Measurements from ENCODE around the gene PDZK1IP1. TPM values are rescaled to one million over a fixed set of nuclear protein-coding genes. Genes with fewer than 3 reads are reported as not detected.

PDZK1IP1 gene
- total and polyA plus RNA-seq, 2 of the 13 experiments (the other 11 are each of a cell fraction or from before 2014, with no cell fraction given), result 0.24 to 1.6 TPM

- no peak for TF ChIP-seq ZSCAN31 (CRISPR knock-in tag; IDR thresholded peaks at IDR 0.05; ENCODE audit: low read depth)
- TF ChIP-seq NFYC (CRISPR knock-in tag; IDR thresholded peaks at IDR 0.05), result no peak
- no peak for TF ChIP-seq POLR2A (IDR thresholded peaks at IDR 0.05; ENCODE audit: insufficient read depth in 1 of 2, low read depth in 2 of 2, low read length in 2 of 2)
- no peak for TF ChIP-seq KAT2B (IDR thresholded peaks at IDR 0.05; ENCODE audit: borderline replicate concordance, low read depth, low read length)
- TF ChIP-seq, protein P1, sequence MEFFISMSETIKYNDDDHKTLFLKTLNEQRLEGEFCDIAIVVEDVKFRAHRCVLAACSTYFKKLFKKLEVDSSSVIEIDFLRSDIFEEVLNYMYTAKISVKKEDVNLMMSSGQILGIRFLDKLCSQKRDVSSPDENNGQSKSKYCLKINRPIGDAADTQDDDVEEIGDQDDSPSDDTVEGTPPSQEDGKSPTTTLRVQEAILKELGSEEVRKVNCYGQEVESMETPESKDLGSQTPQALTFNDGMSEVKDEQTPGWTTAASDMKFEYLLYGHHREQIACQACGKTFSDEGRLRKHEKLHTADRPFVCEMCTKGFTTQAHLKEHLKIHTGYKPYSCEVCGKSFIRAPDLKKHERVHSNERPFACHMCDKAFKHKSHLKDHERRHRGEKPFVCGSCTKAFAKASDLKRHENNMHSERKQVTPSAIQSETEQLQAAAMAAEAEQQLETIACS (CRISPR knock-in tag; IDR thresholded peaks at IDR 0.05), result no peak
- TF ChIP-seq PAF1 (CRISPR knock-in tag; IDR thresholded peaks at IDR 0.05), result no peak
- no peak for TF ChIP-seq MTERF4 (CRISPR knock-in tag; IDR thresholded peaks at IDR 0.05)
- no peak for TF ChIP-seq ATRX (CRISPR knock-in tag; IDR thresholded peaks at IDR 0.05; ENCODE audit: borderline replicate concordance)
- no peak for TF ChIP-seq MZF1 (CRISPR knock-in tag; IDR thresholded peaks at IDR 0.05; ENCODE audit: borderline replicate concordance)
- TF ChIP-seq ZNF570 (CRISPR knock-in tag; IDR thresholded peaks at IDR 0.05; ENCODE audit: borderline replicate concordance), result no peak
- TF ChIP-seq PCBP2 (optimal IDR thresholded peaks at IDR 0.05; ENCODE audit: low read depth, low read length, poor library complexity, severe bottlenecking), result no peak
- TF ChIP-seq TCF7 (IDR thresholded peaks at IDR 0.05; ENCODE audit: low read depth), result no peak
- no peak for TF ChIP-seq RARG (CRISPR knock-in tag; IDR thresholded peaks at IDR 0.05; ENCODE audit: low read depth)
- TF ChIP-seq GATAD2A (CRISPR knock-in tag; IDR thresholded peaks at IDR 0.05), result no peak
- TF ChIP-seq ZNF598 (CRISPR knock-in tag; IDR thresholded peaks at IDR 0.05; ENCODE audit: borderline replicate concordance), result peak; percentile 26; the same call in 1 of the 2 replicates
- TF ChIP-seq, protein P2, sequence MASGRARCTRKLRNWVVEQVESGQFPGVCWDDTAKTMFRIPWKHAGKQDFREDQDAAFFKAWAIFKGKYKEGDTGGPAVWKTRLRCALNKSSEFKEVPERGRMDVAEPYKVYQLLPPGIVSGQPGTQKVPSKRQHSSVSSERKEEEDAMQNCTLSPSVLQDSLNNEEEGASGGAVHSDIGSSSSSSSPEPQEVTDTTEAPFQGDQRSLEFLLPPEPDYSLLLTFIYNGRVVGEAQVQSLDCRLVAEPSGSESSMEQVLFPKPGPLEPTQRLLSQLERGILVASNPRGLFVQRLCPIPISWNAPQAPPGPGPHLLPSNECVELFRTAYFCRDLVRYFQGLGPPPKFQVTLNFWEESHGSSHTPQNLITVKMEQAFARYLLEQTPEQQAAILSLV (CRISPR knock-in tag; IDR thresholded peaks at IDR 0.05; ENCODE audit: borderline replicate concordance), result no peak
- TF ChIP-seq ZNF616 (CRISPR knock-in tag; IDR thresholded peaks at IDR 0.05; ENCODE audit: low read depth), result 0 out of 2 replicates have a peak, but pooled peaks have one; percentile 66
- TF ChIP-seq HES4 (CRISPR knock-in tag; IDR thresholded peaks at IDR 0.05; ENCODE audit: borderline replicate concordance), result no peak
- TF ChIP-seq, protein P3, sequence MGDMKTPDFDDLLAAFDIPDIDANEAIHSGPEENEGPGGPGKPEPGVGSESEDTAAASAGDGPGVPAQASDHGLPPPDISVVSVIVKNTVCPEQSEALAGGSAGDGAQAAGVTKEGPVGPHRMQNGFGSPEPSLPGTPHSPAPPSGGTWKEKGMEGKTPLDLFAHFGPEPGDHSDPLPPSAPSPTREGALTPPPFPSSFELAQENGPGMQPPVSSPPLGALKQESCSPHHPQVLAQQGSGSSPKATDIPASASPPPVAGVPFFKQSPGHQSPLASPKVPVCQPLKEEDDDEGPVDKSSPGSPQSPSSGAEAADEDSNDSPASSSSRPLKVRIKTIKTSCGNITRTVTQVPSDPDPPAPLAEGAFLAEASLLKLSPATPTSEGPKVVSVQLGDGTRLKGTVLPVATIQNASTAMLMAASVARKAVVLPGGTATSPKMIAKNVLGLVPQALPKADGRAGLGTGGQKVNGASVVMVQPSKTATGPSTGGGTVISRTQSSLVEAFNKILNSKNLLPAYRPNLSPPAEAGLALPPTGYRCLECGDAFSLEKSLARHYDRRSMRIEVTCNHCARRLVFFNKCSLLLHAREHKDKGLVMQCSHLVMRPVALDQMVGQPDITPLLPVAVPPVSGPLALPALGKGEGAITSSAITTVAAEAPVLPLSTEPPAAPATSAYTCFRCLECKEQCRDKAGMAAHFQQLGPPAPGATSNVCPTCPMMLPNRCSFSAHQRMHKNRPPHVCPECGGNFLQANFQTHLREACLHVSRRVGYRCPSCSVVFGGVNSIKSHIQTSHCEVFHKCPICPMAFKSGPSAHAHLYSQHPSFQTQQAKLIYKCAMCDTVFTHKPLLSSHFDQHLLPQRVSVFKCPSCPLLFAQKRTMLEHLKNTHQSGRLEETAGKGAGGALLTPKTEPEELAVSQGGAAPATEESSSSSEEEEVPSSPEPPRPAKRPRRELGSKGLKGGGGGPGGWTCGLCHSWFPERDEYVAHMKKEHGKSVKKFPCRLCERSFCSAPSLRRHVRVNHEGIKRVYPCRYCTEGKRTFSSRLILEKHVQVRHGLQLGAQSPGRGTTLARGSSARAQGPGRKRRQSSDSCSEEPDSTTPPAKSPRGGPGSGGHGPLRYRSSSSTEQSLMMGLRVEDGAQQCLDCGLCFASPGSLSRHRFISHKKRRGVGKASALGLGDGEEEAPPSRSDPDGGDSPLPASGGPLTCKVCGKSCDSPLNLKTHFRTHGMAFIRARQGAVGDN (CRISPR knock-in tag; IDR thresholded peaks at IDR 0.05), result peak; percentile 81
- TF ChIP-seq JUN (CRISPR knock-in tag; IDR thresholded peaks at IDR 0.05), result no peak
- TF ChIP-seq NPAS2 (CRISPR knock-in tag; IDR thresholded peaks at IDR 0.05; ENCODE audit: borderline replicate concordance), result no peak
- no peak for TF ChIP-seq MXD4 (CRISPR knock-in tag; IDR thresholded peaks at IDR 0.05)
- TF ChIP-seq RFX5 (IDR thresholded peaks at IDR 0.05; ENCODE audit: low read depth, low read length), result no peak
- TF ChIP-seq SP5 (CRISPR knock-in tag; IDR thresholded peaks at IDR 0.05; ENCODE audit: borderline replicate concordance, low read depth), result no peak
- no peak for TF ChIP-seq CREB1 (IDR thresholded peaks at IDR 0.05)
- TF ChIP-seq CREB1 (CRISPR knock-in tag; IDR thresholded peaks at IDR 0.05), result no peak
- TF ChIP-seq NCOA2 (CRISPR knock-in tag; IDR thresholded peaks at IDR 0.05), result no peak
Observed at GRCh38 chr1:47190857-47191256, 1.0 kb upstream of the PDZK1IP1 start (continued).

Measured in HepG2 (cell line).